Right atrium auricular region (tissue), 2 donors: Measurements from ENCODE around the gene DCDC2C. TPM values are rescaled to one million over a fixed set of nuclear protein-coding genes. Genes with fewer than 3 reads are reported as not detected.

Experiments used
- DNase-seq: peaks from one replicate; pipeline ENCODE4 v3.0.0-alpha.2; 2019; ENCODE audit warnings: low spot score
- H3K27ac ChIP-seq, 2 donors: fragments of 200-600 bp; sonication (generic); 1 replicate in 1 of 2; 2 replicates in 1 of 2; pipeline ENCODE4 v1.5.1; 2016 to 2019
- H3K27me3 ChIP-seq, 2 donors: fragments of 200-600 bp; sonication (generic); one replicate each; pipeline versions ENCODE4 v1.5.1 to v1.6.0; 2017 to 2019
- H3K36me3 ChIP-seq: fragments of 200-600 bp; sonication (generic); one replicate; pipeline ENCODE4 v1.5.1; 2016
- H3K4me1 ChIP-seq, 2 donors: fragments of 200-600 bp; sonication (generic); one replicate each; pipeline versions ENCODE4 v1.5.1 to v1.6.0; 2017 to 2019
- H3K4me3 ChIP-seq, 2 donors: fragments of 200-600 bp; sonication (generic); 1 replicate in 1 of 2; 2 replicates in 1 of 2; pipeline ENCODE4 v1.5.1; 2017 to 2019; ENCODE audit warnings: mild to moderate bottlenecking in 1 of 2, moderate library complexity in 1 of 2
- H3K9me3 ChIP-seq, 2 donors: fragments of 200-600 bp; sonication (generic); one replicate each; pipeline ENCODE4 v1.5.1; 2019
- total RNA-seq, 2 donors: library from RNA; depleted of rRNA; stranded (reverse); fragments of >200 nt; gene quantifications; one replicate each; pipeline ENCODE4 v1.1.0, GENCODE V29; 2016
- TF ChIP-seq, protein P1 (sequence below), 2 donors: fragments of 200-600 bp; sonication (generic); IDR thresholded peaks; one replicate each; pipeline ENCODE4 v1.5.1; 2019; ENCODE audit warnings: antibody characterized with exemption in 2 of 2

DCDC2C gene, protein sequence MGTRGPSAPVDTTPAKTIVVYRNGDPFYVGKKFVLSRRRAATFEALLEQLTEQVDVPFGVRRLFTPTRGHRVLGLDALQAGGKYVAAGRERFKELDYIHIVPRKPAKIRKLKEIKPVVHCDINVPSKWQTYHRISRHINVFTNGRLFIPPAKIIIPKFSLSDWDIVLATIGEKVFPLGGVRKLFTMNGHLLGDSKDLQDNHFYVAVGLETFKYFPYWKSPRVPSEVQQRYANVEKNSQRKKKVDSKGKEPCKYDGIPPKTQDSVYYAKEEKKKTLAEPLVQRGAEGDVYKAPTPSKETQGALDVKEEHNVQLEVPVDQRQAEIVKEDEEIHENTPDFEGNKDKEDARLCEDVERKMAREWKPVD
- total RNA-seq: not detected

DNA sequence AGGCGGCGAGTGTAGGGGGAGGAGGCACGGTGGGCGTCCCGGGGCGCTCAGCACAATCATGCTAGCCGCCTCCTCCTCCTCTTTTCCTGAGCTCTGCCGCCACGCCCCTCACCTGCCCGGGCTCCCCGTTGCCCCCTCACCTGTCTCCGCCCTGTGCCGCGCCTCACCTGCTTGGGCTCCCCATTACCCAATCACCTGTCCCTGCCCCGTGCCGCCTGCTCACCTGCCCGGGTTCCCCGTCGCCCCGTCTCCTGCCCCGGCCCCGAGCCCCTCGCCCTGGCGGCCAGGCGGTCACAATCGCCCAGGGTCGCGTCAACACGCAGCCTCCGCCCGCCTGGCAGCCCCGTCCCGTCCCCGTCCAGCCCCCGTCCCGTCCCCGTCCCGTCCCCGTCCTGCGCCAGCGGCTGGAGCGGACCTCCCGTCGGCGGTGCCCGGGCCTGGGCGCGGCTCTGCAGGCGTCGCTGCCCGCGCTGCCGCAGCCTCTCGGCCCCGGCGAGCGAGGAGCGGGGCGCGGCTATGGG is at the start of gene DCDC2C:
Gene DCDC2C, plus strand, starts transcription at position 340 of the 521 bp plus-strand sequence. Its CDS starts 177 bp downstream, at position 517.
- Histone ChIP-seq H3K27ac (no peak within 1 kb of the TSS), H3K4me1 (peaks cover 0 to 9% of the 10 kb centered on the region in 2 donors), H3K36me3 (no peaks in the 10 kb centered on the region), H3K27me3 (peaks cover 5 to 16% of the 10 kb centered on the region in 2 donors), H3K9me3 (no peaks in the 10 kb centered on the region), H3K4me3 (peak within 1 kb of the TSS in 1 of 2 donors; percentile 27)
- DNase-seq: no peak
- TF ChIP-seq, protein P1, sequence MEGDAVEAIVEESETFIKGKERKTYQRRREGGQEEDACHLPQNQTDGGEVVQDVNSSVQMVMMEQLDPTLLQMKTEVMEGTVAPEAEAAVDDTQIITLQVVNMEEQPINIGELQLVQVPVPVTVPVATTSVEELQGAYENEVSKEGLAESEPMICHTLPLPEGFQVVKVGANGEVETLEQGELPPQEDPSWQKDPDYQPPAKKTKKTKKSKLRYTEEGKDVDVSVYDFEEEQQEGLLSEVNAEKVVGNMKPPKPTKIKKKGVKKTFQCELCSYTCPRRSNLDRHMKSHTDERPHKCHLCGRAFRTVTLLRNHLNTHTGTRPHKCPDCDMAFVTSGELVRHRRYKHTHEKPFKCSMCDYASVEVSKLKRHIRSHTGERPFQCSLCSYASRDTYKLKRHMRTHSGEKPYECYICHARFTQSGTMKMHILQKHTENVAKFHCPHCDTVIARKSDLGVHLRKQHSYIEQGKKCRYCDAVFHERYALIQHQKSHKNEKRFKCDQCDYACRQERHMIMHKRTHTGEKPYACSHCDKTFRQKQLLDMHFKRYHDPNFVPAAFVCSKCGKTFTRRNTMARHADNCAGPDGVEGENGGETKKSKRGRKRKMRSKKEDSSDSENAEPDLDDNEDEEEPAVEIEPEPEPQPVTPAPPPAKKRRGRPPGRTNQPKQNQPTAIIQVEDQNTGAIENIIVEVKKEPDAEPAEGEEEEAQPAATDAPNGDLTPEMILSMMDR (IDR thresholded peaks at IDR 0.05): no peak

DNA sequence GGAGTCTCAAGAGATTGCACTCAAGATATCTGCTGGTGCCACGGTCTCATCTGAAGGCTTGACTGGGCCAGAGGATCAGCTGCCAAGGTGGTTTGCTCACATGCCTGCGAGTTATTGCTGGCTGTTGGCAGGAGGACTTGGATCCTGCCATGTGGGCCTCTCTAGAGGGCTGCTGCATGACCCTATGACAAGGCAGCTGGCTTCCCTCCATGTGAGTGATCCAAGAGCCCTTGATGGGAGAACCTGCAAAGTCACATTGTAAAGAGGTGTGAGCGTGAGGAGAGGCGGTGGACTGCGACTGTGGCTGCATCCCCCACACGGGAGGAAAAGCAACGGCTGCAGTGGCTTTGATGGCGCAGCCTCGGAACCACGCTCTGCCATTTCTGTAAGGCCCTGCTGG is 49.4 kb upstream of the DCDC2C start:
- DNase-seq: no peak
- peaks cover 0 to 28% of the 10 kb centered on the region in 2 donors for H3K4me1 ChIP-seq
- no peaks in the 10 kb centered on the region for H3K9me3 ChIP-seq
- TF ChIP-seq, protein P1 (IDR thresholded peaks at IDR 0.05): no peak
- H3K4me3 ChIP-seq: no peak overlapping the region
- no peak overlapping the region for H3K27ac ChIP-seq
- no peaks in the 10 kb centered on the region for H3K36me3 ChIP-seq
- H3K27me3 ChIP-seq: no peaks in the 10 kb centered on the region

DNA sequence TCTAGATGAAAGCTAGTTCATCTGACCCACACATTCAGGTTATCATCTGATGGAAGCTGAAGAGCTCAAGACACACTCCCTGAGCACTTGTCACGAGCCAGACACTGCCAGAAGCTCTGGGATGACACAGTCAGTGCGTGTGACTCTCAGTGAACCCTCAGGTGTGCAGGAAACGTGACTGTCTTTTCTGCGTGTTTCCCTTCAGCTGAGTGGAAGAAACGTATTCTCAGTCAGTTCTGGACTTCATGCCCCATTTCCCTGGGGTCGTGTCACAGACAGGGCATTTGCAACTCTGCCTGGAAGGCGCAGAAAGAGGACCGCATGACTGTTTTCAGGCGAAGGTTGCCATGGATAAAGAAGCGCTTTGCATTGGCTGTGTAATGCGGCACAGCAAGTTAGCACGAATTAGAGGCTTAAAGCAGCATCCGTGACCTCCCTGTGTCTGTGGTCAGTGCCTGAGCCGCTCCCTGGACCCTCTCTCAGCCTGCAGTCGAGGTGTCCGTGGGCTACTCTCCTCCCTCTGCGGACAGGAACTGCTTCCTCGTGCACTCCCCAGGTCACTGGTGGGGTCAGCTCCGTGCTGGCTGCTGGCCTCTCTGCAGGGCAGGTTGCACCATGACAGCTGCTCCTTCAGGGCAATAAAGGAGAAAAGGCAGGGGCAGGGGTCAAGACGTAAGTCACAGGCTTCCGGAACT is 48.7 kb upstream of the DCDC2C start:
- Histone ChIP-seq H3K36me3 (no peaks in the 10 kb centered on the region), H3K4me1 (peaks cover 0 to 34% of the 10 kb centered on the region in 2 donors), H3K27ac (no peak overlapping the region), H3K9me3 (no peaks in the 10 kb centered on the region), H3K4me3 (no peak overlapping the region), H3K27me3 (no peaks in the 10 kb centered on the region)
- no peak for DNase-seq
- TF ChIP-seq, protein P1 (IDR thresholded peaks at IDR 0.05): no peak

DNA sequence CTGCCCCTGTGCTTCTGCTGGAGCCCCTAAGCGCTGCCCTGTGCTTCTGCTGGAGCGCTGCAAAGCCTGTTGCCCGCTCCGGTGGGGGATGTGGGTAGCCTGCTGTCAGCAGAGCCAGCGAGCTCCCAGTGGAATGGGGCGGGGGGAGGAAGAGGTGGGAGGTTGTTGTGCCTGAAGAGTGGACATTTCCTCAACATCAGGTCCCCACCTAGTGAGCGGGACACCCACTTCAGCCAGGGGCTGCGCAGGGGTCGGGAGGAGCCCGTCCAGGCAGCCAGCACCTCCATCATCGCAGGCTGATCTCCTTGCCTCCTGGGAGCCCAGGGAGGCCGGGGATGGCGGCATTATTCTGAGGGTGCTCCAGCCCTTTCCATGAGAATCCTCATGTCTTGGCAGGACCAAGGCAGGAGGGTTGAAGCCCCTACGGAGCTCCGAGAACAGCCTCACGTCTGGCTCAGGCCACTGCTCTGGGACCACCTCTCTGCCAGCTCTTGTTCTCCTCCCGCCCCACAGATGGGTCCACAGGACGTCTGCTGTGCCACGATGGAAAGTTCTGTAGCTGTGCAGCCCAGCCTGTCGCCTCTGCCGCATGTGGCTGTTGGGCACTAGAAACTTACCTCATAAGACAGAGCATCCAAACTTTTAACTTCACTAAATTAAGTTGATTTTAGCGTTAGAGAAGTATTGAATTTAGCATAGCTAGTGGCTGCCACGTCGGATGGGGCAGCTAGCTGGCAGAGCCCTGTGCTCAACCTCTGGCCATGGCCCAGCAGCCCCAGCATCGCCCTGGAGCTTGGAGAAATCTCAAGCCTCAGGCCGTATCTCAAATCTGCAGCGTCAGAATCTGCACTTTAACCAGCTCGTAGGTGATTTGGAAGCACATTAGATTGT is 47.3 kb upstream of the DCDC2C start:
- Histone ChIP-seq H3K4me3 (no peak overlapping the region), H3K4me1 (peaks cover 0 to 32% of the 10 kb centered on the region in 2 donors), H3K9me3 (no peaks in the 10 kb centered on the region), H3K36me3 (no peaks in the 10 kb centered on the region), H3K27ac (no peak overlapping the region), H3K27me3 (no peaks in the 10 kb centered on the region)
- no peak for DNase-seq
- TF ChIP-seq, protein P1 (IDR thresholded peaks at IDR 0.05): no peak
